K562 (cell line): ENCODE measurements around the gene GPR179. TPM values are rescaled to one million over a fixed set of nuclear protein-coding genes. Genes with fewer than 3 reads are reported as not detected.

Source experiments
- ATAC-seq: fragments of 200-7000 bp; cut with Tn5 transposase; 3 replicates; pipeline ENCODE4 v1.9.1; 2020; ENCODE audit warnings: moderate library complexity
- BruUV-seq: library from RNA; stranded (reverse); fragments of 400-500 nt; replicated peaks from 2 replicates; lab custom pipeline; 2021; lab: Mats Ljungman, UMichigan
- CTCF ChIA-PET: fragments of 300-600 bp; formaldehyde crosslinking; extraction: SDS; loops from one replicate; lab custom pipeline; 2021; ENCODE audit warnings: low intra/inter-chr PET ratio; lab: Yijun Ruan, JAX
- POLR2A ChIA-PET: fragments of 300-600, 350-650 bp; sonication (Branson Sonifier 250); formaldehyde crosslinking; extraction: SDS; loops from one replicate; lab custom pipeline; 2021; ENCODE audit warnings: antibody characterized with exemption, inconsistent platforms; lab: Yijun Ruan, JAX
- DNase-seq, 4 experiments: peaks; one replicate each; pipeline versions ENCODE4 v3.0.0 to v3.0.0-alpha.2; 2011 to 2018; ENCODE audit warnings: low spot score in 3 of 4, mixed read lengths in 3 of 4; ENCODE audit errors: extremely low read depth in 1 of 4
- FAIRE-seq: peaks from 2 replicates; lab custom pipeline; 2011; peaks lifted over from hg19 to GRCh38; lab: Jason Lieb, UNC
- H2AFZ ChIP-seq: 2 replicates; pipeline ENCODE4 v1.6.0; 2011; ENCODE audit warnings: low read depth, low read length, control low read depth, inconsistent platforms
- H3K27ac ChIP-seq: fragments of 200-600 bp; 3 replicates; pipeline ENCODE4 v1.8.0; 2011; ENCODE audit warnings: low read depth, mild to moderate bottlenecking, control low read depth, inconsistent platforms, low read length, moderate library complexity, mixed read lengths; ENCODE audit errors: extremely low read depth
- H3K27me3 ChIP-seq, 2 experiments: fragments of 300-600 bp in 1 of 2; 2 replicates in 1 of 2; 3 replicates in 1 of 2; pipeline versions ENCODE4 v1.6.0 to v1.8.0; 2011; ENCODE audit warnings: inconsistent platforms in 2 of 2, low read length in 2 of 2, mild to moderate bottlenecking in 1 of 2, mixed read lengths in 1 of 2, moderate library complexity in 1 of 2; ENCODE audit not compliant: control insufficient read depth in 2 of 2, insufficient read depth in 2 of 2
- H3K36me3 ChIP-seq: fragments of 300-600 bp; 3 replicates; pipeline ENCODE4 v1.8.0; 2011; ENCODE audit warnings: mild to moderate bottlenecking, low read length, inconsistent platforms; ENCODE audit not compliant: control insufficient read depth, insufficient read depth
- H3K4me1 ChIP-seq, 2 experiments: fragments of 200-600 bp in 1 of 2; replicated peaks in 1 of 2; 2 replicates in 1 of 2; 3 replicates in 1 of 2; pipeline versions ENCODE4 v1.5.1 to v1.8.0; 2011; ENCODE audit warnings: inconsistent platforms in 2 of 2, low read length in 2 of 2, mild to moderate bottlenecking in 1 of 2, mixed read lengths in 1 of 2, moderate library complexity in 1 of 2; ENCODE audit not compliant: control insufficient read depth in 2 of 2, insufficient read depth in 2 of 2
- H3K4me2 ChIP-seq: 2 replicates; pipeline ENCODE4 v1.6.1; 2011; ENCODE audit warnings: low read length, control low read depth, inconsistent platforms, mixed read lengths; ENCODE audit not compliant: insufficient read depth
- H3K4me3 ChIP-seq: fragments of 200-600 bp; sonication (generic), shearing (Covaris generic); 2 replicates; pipeline ENCODE4 v1.5.1; 2016; ENCODE audit warnings: control low read depth, inconsistent platforms
- H3K79me2 ChIP-seq: fragments of 200-600 bp; 3 replicates; pipeline ENCODE4 v1.8.0; 2011; ENCODE audit warnings: low read length, inconsistent platforms; ENCODE audit not compliant: control insufficient read depth, insufficient read depth
- H3K9ac ChIP-seq, 2 experiments: 2 replicates each; pipeline versions ENCODE4 v1.6.0 to v1.6.1; 2011; ENCODE audit warnings: low read depth in 2 of 2, low read length in 2 of 2, control low read depth in 1 of 2, inconsistent platforms in 1 of 2, mild to moderate bottlenecking in 1 of 2, mixed read lengths in 1 of 2; ENCODE audit not compliant: insufficient read depth in 1 of 2
- H3K9me1 ChIP-seq: one replicate; pipeline ENCODE4 v1.6.0; 2011; ENCODE audit warnings: inconsistent platforms, mild to moderate bottlenecking, low read length, moderate library complexity; ENCODE audit not compliant: control insufficient read depth, insufficient read depth
- H3K9me3 ChIP-seq: replicated peaks from 2 replicates; pipeline ENCODE4 v1.5.1; 2011; ENCODE audit warnings: low read depth, low read length, inconsistent platforms; ENCODE audit not compliant: control insufficient read depth, insufficient read depth
- H4K20me1 ChIP-seq: replicated peaks from 2 replicates; pipeline ENCODE4 v1.6.1; 2011; ENCODE audit warnings: low read length, inconsistent platforms, mixed read lengths; ENCODE audit not compliant: control insufficient read depth, insufficient read depth
- ARID1B ChIP-seq: fragments of 450-650 bp; IDR thresholded peaks from 2 replicates; pipeline ENCODE4 v1.6.1; 2016; ENCODE audit warnings: antibody characterized with exemption, mild to moderate bottlenecking, inconsistent platforms
- MNT ChIP-seq, 2 experiments: fragments of 450-650 bp; conservative IDR thresholded peaks; 2 replicates each; pipeline ENCODE4 v1.6.1; 2017; ENCODE audit warnings: mild to moderate bottlenecking in 2 of 2, moderate library complexity in 2 of 2
- MTA3 ChIP-seq: fragments of 450-650 bp; formaldehyde crosslinking; IDR thresholded peaks from 2 replicates; pipeline ENCODE4 v1.6.1; 2017; ENCODE audit warnings: mild to moderate bottlenecking, borderline replicate concordance
- SFPQ ChIP-seq: fragments of 200-400 bp; formaldehyde crosslinking; IDR thresholded peaks from 2 replicates; pipeline ENCODE4 v1.6.1; 2017; ENCODE audit warnings: mild to moderate bottlenecking, low read depth, low read length, moderate library complexity
- SOX6 ChIP-seq: fragments of 450-650 bp; IDR thresholded peaks from 2 replicates; pipeline ENCODE4 v1.6.1; 2014; ENCODE audit warnings: mild to moderate bottlenecking
- SRF ChIP-seq, 2 experiments: fragments of 250-450, 450-650 bp in 1 of 2; sonication (Bioruptor Pico) in 1 of 2; sonication (generic) in 1 of 2; formaldehyde crosslinking; IDR thresholded peaks; 2 replicates each; pipeline versions ENCODE4 v1.5.0 to v1.5.1; 2020 to 2022; ENCODE audit warnings: mild to moderate bottlenecking in 1 of 2, missing genetic modification reagents in 1 of 2
- TCF7L2 ChIP-seq: fragments of 150-350 bp; IDR thresholded peaks from 2 replicates; pipeline ENCODE4 v1.6.1; 2016; ENCODE audit warnings: low read depth, mild to moderate bottlenecking, low read length, moderate library complexity
- whole genome bisulfite sequencing: fragments of 100-300 bp; shearing (Covaris generic); methylation state at CpG from one replicate; pipeline ENCODE4 v1.1.6; 2016; ENCODE audit warnings: low coverage, mixed read lengths; ENCODE audit not compliant: insufficient coverage; ENCODE audit errors: missing lambda C conversion rate; 5-methylcytosine and 5-hydroxymethylcytosine counted together
- in situ Hi-C: fragments of 300-500 bp; cut with MboI; formaldehyde crosslinking; loops from 4 replicates; pipeline ENCODE4 v1.15.0; 2018; ENCODE audit warnings: inconsistent platforms, mixed read lengths
- intact Hi-C: fragments of 100-400 bp; cut with micrococcal nuclease; formaldehyde crosslinking; loops from 2 replicates; pipeline ENCODE4 v1.14.2; 2022
- polyA plus RNA-seq, 8 experiments: library from polyadenylated mRNA; depleted of rRNA in 4 of 8; stranded (reverse) in 5 of 8; unstranded in 3 of 8; fragments of >200 nt; fragmentation: Nextera tagmentation in 2 of 8; fragmentation: Illumina TruSeq in 1 of 8; extraction: Ambion mirVana in 2 of 8; extraction: Trizol in 1 of 8; gene quantifications; 2 replicates each; pipeline versions ENCODE4 v1.2.1 to v1.2.3, GENCODE V29; 2011 to 2014; ENCODE audit warnings: inconsistent platforms in 1 of 8, missing spikeins in 1 of 8
- total RNA-seq, 7 experiments: library from RNA; depleted of rRNA in 6 of 7; stranded (reverse); fragments of >200 nt in 6 of 7; fragmentation: Illumina TruSeq in 2 of 7; extraction: Trizol in 2 of 7; gene quantifications; 2 replicates each; pipeline versions ENCODE4 v1.2.1 to v1.2.3, GENCODE V29; 2011 to 2021; ENCODE audit warnings: low replicate concordance in 1 of 7

GPR179 gene
- total and polyA plus RNA-seq, 9 of the 15 experiments (the other 6 are each of a cell fraction or from before 2014, with no cell fraction given) = not detected

DNA sequence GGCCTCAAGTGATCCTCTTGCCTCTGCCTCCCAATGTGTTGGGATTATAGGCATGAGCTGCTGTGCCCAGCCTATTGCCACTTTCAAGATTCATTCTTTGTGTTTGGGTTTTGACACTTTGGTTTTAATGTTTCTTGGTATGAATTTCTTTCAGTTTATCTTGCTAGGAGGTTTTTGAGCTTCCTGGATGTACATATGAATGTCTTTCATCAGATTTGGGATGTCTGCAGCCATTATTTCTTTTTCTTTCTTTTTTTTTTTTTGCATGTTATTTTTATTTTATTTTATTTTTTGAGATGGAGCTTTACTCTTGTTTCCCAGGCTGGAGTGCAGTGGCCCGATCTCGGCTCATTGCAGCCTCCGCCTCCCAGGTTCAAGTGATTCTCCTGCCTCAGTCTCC is 28.3 kb downstream of the GPR179 start:
- H3K27me3 ChIP-seq = no peaks in the 10 kb centered on the region
- no peak for DNase-seq
- ATAC-seq = no peak
- H2AFZ ChIP-seq = no peak overlapping the region
- no peak overlapping the region for H3K9ac ChIP-seq
- peaks cover 0 to 10% of the 10 kb centered on the region in 2 experiments; a peak in 3 of 5 replicates for H3K4me1 ChIP-seq
- POLR2A ChIA-PET = interaction anchor here (1.3 kb wide), 1 partner anchor 15 kb away, joined by 3 read pairs; no protein-coding TSS in a partner anchor
- H3K4me2 ChIP-seq = no peak overlapping the region
- intact Hi-C loops (no loop called here), in situ Hi-C loops (no loop called here)
- H3K36me3 ChIP-seq = peaks cover 36% of the 10 kb centered on the region
- no peak overlapping the region for H3K27ac ChIP-seq
- TF ChIP-seq MTA3 (no peak), SFPQ (no peak), SRF (CRISPR knock-in tag; IDR thresholded peaks at IDR 0.05) (no peak), TCF7L2 (no peak), SOX6 (no peak), ARID1B (no peak), MNT (conservative IDR thresholded peaks at IDR 0.05) (no peak)
- no peaks in the 10 kb centered on the region for H3K9me1 ChIP-seq
- no TSS peak for BruUV-seq
- no peaks in the 10 kb centered on the region for H3K9me3 ChIP-seq
- H4K20me1 ChIP-seq = no peaks in the 10 kb centered on the region
- CTCF ChIA-PET = no interaction called here
- FAIRE-seq = no peak
- 92% methylated on average over 3 of the region's 3 CpGs for WGBS
- no peak overlapping the region for H3K4me3 ChIP-seq
- H3K79me2 ChIP-seq = no peaks in the 10 kb centered on the region
